OCI-LY7 (cell line): ENCODE data around the gene PCDHGB6. TPM values are rescaled to one million over a fixed set of nuclear protein-coding genes. Genes with fewer than 3 reads are reported as not detected.

Source experiments
- BruUV-seq: library from RNA; stranded (reverse); fragments of 400-500 nt; replicated peaks from 2 replicates; lab custom pipeline; 2021; lab: Mats Ljungman, UMichigan
- CTCF ChIA-PET: fragments of 300-600 bp; sonication (Branson Sonifier 250); formaldehyde crosslinking; loops from one replicate; lab custom pipeline; 2022; ENCODE audit warnings: antibody characterized with exemption; ENCODE audit not compliant: unreplicated experiment; lab: Charles Lee
- POLR2A ChIA-PET: fragments of 300-600 bp; sonication (Branson Sonifier 250); formaldehyde crosslinking; loops from one replicate; lab custom pipeline; 2022; ENCODE audit warnings: antibody characterized with exemption; lab: Charles Lee
- DNase-seq: peaks from one replicate; pipeline ENCODE4 v3.0.0-alpha.2; 2015; ENCODE audit warnings: low spot score
- H2AFZ ChIP-seq: fragments of 200-600 bp; sonication (generic), shearing (Covaris generic); 2 replicates; pipeline ENCODE4 v1.6.1; 2014; ENCODE audit warnings: mild to moderate bottlenecking, antibody characterized with exemption, low read length, moderate library complexity
- H3K27ac ChIP-seq: fragments of 200-600 bp; sonication (generic); 2 replicates; pipeline ENCODE4 v1.5.1; 2014; ENCODE audit warnings: mixed run types, low read depth, mild to moderate bottlenecking, moderate library complexity, low read length, inconsistent platforms; ENCODE audit not compliant: poor library complexity, severe bottlenecking
- H3K36me3 ChIP-seq: fragments of 200-600 bp; sonication (generic); 2 replicates; pipeline ENCODE4 v1.6.1; 2014; ENCODE audit warnings: mild to moderate bottlenecking, antibody characterized with exemption, low read length, moderate library complexity, mixed read lengths; ENCODE audit not compliant: insufficient read depth
- H3K4me1 ChIP-seq: fragments of 200-600 bp; sonication (generic); 2 replicates; pipeline ENCODE4 v1.5.1; 2014; ENCODE audit warnings: mild to moderate bottlenecking, low read length; ENCODE audit not compliant: insufficient read depth, poor library complexity, severe bottlenecking
- H3K4me2 ChIP-seq: fragments of 200-600 bp; sonication (generic); 2 replicates; pipeline ENCODE4 v1.6.1; 2014; ENCODE audit warnings: mild to moderate bottlenecking, low read length
- H3K4me3 ChIP-seq: fragments of 200-600 bp; sonication (generic); 2 replicates; pipeline ENCODE4 v1.5.1; 2014; ENCODE audit warnings: mild to moderate bottlenecking, low read depth, low read length; ENCODE audit not compliant: poor library complexity, severe bottlenecking
- H3K79me2 ChIP-seq: fragments of 200-600 bp; sonication (generic); 2 replicates; pipeline ENCODE4 v1.6.1; 2016; ENCODE audit warnings: low read depth, mild to moderate bottlenecking, low read length, moderate library complexity, mixed read lengths; ENCODE audit not compliant: insufficient read depth
- H3K9me2 ChIP-seq: fragments of 200-600 bp; sonication (generic); 2 replicates; pipeline ENCODE4 v1.6.1; 2016; ENCODE audit warnings: mild to moderate bottlenecking, low read length, mixed read lengths; ENCODE audit not compliant: insufficient read depth
- H3K9me3 ChIP-seq: fragments of 200-600 bp; sonication (generic); 2 replicates; pipeline ENCODE4 v1.6.1; 2014; ENCODE audit warnings: mild to moderate bottlenecking, mixed run types, low read length, mixed read lengths
- H4K20me1 ChIP-seq: fragments of 200-600 bp; sonication (generic); 2 replicates; pipeline ENCODE4 v1.6.1; 2014; ENCODE audit warnings: mild to moderate bottlenecking, antibody characterized with exemption, low read length, moderate library complexity, mixed read lengths; ENCODE audit not compliant: insufficient read depth
- EZH2phosphoT487 ChIP-seq: fragments of 200-600 bp; sonication (generic); IDR thresholded peaks from 2 replicates; pipeline ENCODE4 v1.6.1; 2018; ENCODE audit warnings: low read depth, borderline replicate concordance, mild to moderate bottlenecking, mixed run types, antibody characterized with exemption, low read length, moderate library complexity, mixed read lengths
- intact Hi-C: fragments of 100-400 bp; cut with micrococcal nuclease; formaldehyde crosslinking; loops from one replicate; pipeline ENCODE4 v1.10.0; 2022; ENCODE audit not compliant: unreplicated experiment
- total RNA-seq, 2 experiments: library from RNA; depleted of rRNA in 1 of 2; stranded (reverse); fragments of >200 nt in 1 of 2; shearing (Covaris generic) in 1 of 2; gene quantifications; 2 replicates each; pipeline ENCODE4 v1.2.3, GENCODE V29; 2014 to 2022
- TF ChIP-seq, protein P1 (sequence below): fragments of 200-600 bp; sonication (generic); conservative IDR thresholded peaks from 2 replicates; pipeline ENCODE4 v1.5.1; 2014; ENCODE audit warnings: mild to moderate bottlenecking, antibody characterized with exemption, low read length, moderate library complexity, mixed read lengths

The PCDHGB6 gene
- total RNA-seq, 2 experiments from 2014 or later = 4.5 to 4.7 TPM

DNA sequence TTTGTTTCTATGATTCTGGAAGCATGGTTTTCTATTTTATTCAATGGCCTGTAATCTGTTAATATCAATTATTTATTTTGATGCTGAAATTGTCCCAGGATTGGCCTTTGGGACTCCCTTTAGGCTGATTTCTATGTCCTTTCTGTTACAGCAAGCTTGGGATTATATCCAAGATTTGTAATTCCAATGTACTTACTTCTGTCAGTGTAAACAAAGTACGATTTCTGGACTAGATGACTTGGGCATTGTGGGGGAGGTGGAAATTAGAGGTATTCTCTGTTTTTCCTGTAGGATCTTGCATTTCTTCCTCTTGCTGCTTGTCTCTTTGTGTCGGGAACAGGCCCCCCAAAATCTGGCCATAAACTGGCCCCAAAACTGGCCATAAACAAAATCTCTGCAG, 26.2 kb downstream of the PCDHGB6 start:
- Histone ChIP-seq H3K9me2 (no peaks in the 10 kb centered on the region), H3K36me3 (no peaks in the 10 kb centered on the region), H3K79me2 (no peaks in the 10 kb centered on the region), H3K4me1 (no peaks in the 10 kb centered on the region), H3K4me2 (no peak overlapping the region), H3K4me3 (no peak overlapping the region), H3K27ac (no peak overlapping the region), H4K20me1 (no peaks in the 10 kb centered on the region), H2AFZ (no peak overlapping the region), H3K9me3 (no peaks in the 10 kb centered on the region)
- DNase-seq = no peak
- ChIA-PET POLR2A (no interaction called here), CTCF (no interaction called here)
- intact Hi-C loops = no loop called here
- no peak for TF ChIP-seq EZH2phosphoT487
- TF ChIP-seq, protein P1, sequence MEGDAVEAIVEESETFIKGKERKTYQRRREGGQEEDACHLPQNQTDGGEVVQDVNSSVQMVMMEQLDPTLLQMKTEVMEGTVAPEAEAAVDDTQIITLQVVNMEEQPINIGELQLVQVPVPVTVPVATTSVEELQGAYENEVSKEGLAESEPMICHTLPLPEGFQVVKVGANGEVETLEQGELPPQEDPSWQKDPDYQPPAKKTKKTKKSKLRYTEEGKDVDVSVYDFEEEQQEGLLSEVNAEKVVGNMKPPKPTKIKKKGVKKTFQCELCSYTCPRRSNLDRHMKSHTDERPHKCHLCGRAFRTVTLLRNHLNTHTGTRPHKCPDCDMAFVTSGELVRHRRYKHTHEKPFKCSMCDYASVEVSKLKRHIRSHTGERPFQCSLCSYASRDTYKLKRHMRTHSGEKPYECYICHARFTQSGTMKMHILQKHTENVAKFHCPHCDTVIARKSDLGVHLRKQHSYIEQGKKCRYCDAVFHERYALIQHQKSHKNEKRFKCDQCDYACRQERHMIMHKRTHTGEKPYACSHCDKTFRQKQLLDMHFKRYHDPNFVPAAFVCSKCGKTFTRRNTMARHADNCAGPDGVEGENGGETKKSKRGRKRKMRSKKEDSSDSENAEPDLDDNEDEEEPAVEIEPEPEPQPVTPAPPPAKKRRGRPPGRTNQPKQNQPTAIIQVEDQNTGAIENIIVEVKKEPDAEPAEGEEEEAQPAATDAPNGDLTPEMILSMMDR = no peak
- BruUV-seq = no TSS peak

- ChIA-PET POLR2A (interaction anchor here (0.6 to 1.1 kb wide), 3 partner anchors 61 to 127 kb away, joined by 3 to 4 read pairs (median 3); no protein-coding TSS in a partner anchor), CTCF (no interaction called here)
- Histone ChIP-seq H3K4me1 (peaks cover 2% of the 10 kb centered on the region), H3K36me3 (no peaks in the 10 kb centered on the region), H3K4me2 (no peak overlapping the region), H3K79me2 (no peaks in the 10 kb centered on the region), H3K27ac (no peak overlapping the region), H4K20me1 (no peaks in the 10 kb centered on the region), H3K9me2 (no peaks in the 10 kb centered on the region), H3K9me3 (no peaks in the 10 kb centered on the region), H3K4me3 (no peak overlapping the region), H2AFZ (no peak overlapping the region)
- no TSS peak for BruUV-seq
- TF ChIP-seq, protein P1 = no peak
- TF ChIP-seq EZH2phosphoT487 = no peak
- intact Hi-C loops = no loop called here
- no peak for DNase-seq
Observed at GRCh38 chr5:141437221-141437620, 29.4 kb downstream of the PCDHGB6 start.

- CTCF ChIA-PET = no interaction called here
- Histone ChIP-seq H3K9me2 (no peaks in the 10 kb centered on the region), H2AFZ (no peak overlapping the region), H3K27ac (no peak overlapping the region), H3K4me1 (peaks cover 14% of the 10 kb centered on the region), H3K4me3 (no peak overlapping the region), H3K4me2 (no peak overlapping the region), H3K36me3 (no peaks in the 10 kb centered on the region), H3K79me2 (no peaks in the 10 kb centered on the region), H4K20me1 (no peaks in the 10 kb centered on the region), H3K9me3 (no peaks in the 10 kb centered on the region)
- no peak for DNase-seq
- intact Hi-C loops = no loop called here
- TF ChIP-seq, protein P1 = no peak
- TF ChIP-seq EZH2phosphoT487 = no peak
- BruUV-seq = no TSS peak
- POLR2A ChIA-PET = interaction anchor here (0.5 kb wide), 1 partner anchor 795 kb away, joined by 3 read pairs; no protein-coding TSS in a partner anchor
Observed at GRCh38 chr5:141439411-141440141, 31.8 kb downstream of the PCDHGB6 start.
